HCT116 (cell line): Measurements from ENCODE around the gene SERPINA3. TPM values are rescaled to one million over a fixed set of nuclear protein-coding genes. Genes with fewer than 3 reads are reported as not detected.

Experiments
- ATAC-seq: fragments of 200-7000 bp; cut with Tn5 transposase; 2 replicates; pipeline ENCODE4 v1.9.1; 2020; ENCODE audit warnings: mild to moderate bottlenecking, moderate library complexity
- BruUV-seq: library from RNA; stranded (reverse); fragments of 400-500 nt; replicated peaks from 2 replicates; lab custom pipeline; 2021; lab: Mats Ljungman, UMichigan
- CTCF ChIA-PET: fragments of 300-600 bp; sonication (Branson Sonifier 250); formaldehyde crosslinking; loops from one replicate; lab custom pipeline; 2021; ENCODE audit warnings: antibody characterized with exemption; lab: Charles Lee
- POLR2A ChIA-PET: fragments of 300-600, 350-600 bp; sonication (Branson Sonifier 250); formaldehyde crosslinking; loops from one replicate; lab custom pipeline; 2021; ENCODE audit warnings: antibody characterized with exemption; lab: Charles Lee
- RAD21 ChIA-PET, 2 experiments: fragments of 300-600 bp; sonication (Branson Sonifier 250); formaldehyde crosslinking; loops; one replicate each; lab custom pipeline; 2023; ENCODE audit warnings: low total read pairs in 2 of 2; ENCODE audit not compliant: uncharacterized antibody in 2 of 2, unreplicated experiment in 2 of 2, low non-redundant PET in 1 of 2; lab: Charles Lee
- DNase-seq: peaks from one replicate; pipeline ENCODE4 v3.0.0-alpha.2; 2010; ENCODE audit warnings: low read depth, low spot score
- H2AFZ ChIP-seq: fragments of 200-600 bp; shearing (Covaris generic), sonication (generic); 2 replicates; pipeline ENCODE4 v1.6.1; 2017; ENCODE audit warnings: low read depth, mixed run types, mixed read lengths, antibody characterized with exemption, low read length; ENCODE audit not compliant: poor library complexity, severe bottlenecking
- H3K27ac ChIP-seq: 2 replicates; pipeline ENCODE4 v1.5.1; 2012; ENCODE audit warnings: low read depth, low read length
- H3K27me3 ChIP-seq: fragments of 200-600 bp; sonication (generic); 2 replicates; pipeline ENCODE4 v1.6.1; 2016; ENCODE audit warnings: mixed run types, low read length, mixed read lengths; ENCODE audit not compliant: insufficient read depth
- H3K36me3 ChIP-seq, 2 experiments: fragments of 200-500 bp in 1 of 2; fragments of 200-600 bp in 1 of 2; sonication (Bioruptor generic) in 1 of 2; sonication (generic) in 1 of 2; 2 replicates each; pipeline versions ENCODE4 v1.5.1 to v1.6.1; 2014 to 2016; ENCODE audit warnings: low read length in 2 of 2, inconsistent platforms in 1 of 2, mixed read lengths in 1 of 2, mixed run types in 1 of 2; ENCODE audit not compliant: insufficient read depth in 2 of 2, control insufficient read depth in 1 of 2
- H3K4me1 ChIP-seq, 2 experiments: fragments of 200-600 bp in 1 of 2; sonication (generic) in 1 of 2; 2 replicates each; pipeline versions ENCODE4 v1.5.1 to v1.6.1; 2012 to 2017; ENCODE audit warnings: low read length in 2 of 2, inconsistent platforms in 1 of 2, mild to moderate bottlenecking in 1 of 2, mixed read lengths in 1 of 2, mixed run types in 1 of 2, moderate library complexity in 1 of 2; ENCODE audit not compliant: insufficient read depth in 2 of 2, control insufficient read depth in 1 of 2
- H3K4me2 ChIP-seq: fragments of 200-600 bp; sonication (generic); 2 replicates; pipeline ENCODE4 v1.6.1; 2017; ENCODE audit warnings: mixed run types, low read length, mixed read lengths
- H3K4me3 ChIP-seq, 2 experiments: fragments of 200-600 bp in 1 of 2; sonication (generic) in 1 of 2; replicated peaks in 1 of 2; 2 replicates each; pipeline ENCODE4 v1.5.1; 2011 to 2016; ENCODE audit warnings: low read length in 2 of 2, control low read depth in 1 of 2, low read depth in 1 of 2, mild to moderate bottlenecking in 1 of 2, mixed read lengths in 1 of 2, mixed run types in 1 of 2
- H3K79me2 ChIP-seq: fragments of 200-600 bp; sonication (generic); 2 replicates; pipeline ENCODE4 v1.6.1; 2017; ENCODE audit warnings: mild to moderate bottlenecking, mixed run types, low read length, moderate library complexity, mixed read lengths; ENCODE audit not compliant: insufficient read depth
- H3K9ac ChIP-seq: fragments of 200-600 bp; sonication (generic); 2 replicates; pipeline ENCODE4 v1.6.1; 2016; ENCODE audit warnings: low read length, mixed read lengths
- H3K9me2 ChIP-seq: fragments of 200-600 bp; sonication (generic), shearing (Covaris generic); 2 replicates; pipeline ENCODE4 v1.6.1; 2017; ENCODE audit warnings: mixed run types, mild to moderate bottlenecking, moderate library complexity; ENCODE audit not compliant: insufficient read depth
- H3K9me3 ChIP-seq, 2 experiments: fragments of 200-500 bp in 1 of 2; fragments of 200-600 bp in 1 of 2; sonication (Bioruptor generic) in 1 of 2; sonication (generic) in 1 of 2; 2 replicates each; pipeline ENCODE4 v1.6.1; 2014 to 2017; ENCODE audit warnings: low read length in 2 of 2, mixed read lengths in 2 of 2, inconsistent platforms in 1 of 2, low read depth in 1 of 2, mild to moderate bottlenecking in 1 of 2, mixed run types in 1 of 2, moderate library complexity in 1 of 2; ENCODE audit not compliant: control insufficient read depth in 1 of 2, insufficient read depth in 1 of 2
- H4K20me1 ChIP-seq: fragments of 200-600 bp; sonication (generic), shearing (Covaris generic); 2 replicates; pipeline ENCODE4 v1.6.1; 2017; ENCODE audit warnings: mixed run types, mild to moderate bottlenecking, moderate library complexity; ENCODE audit not compliant: insufficient read depth
- EGR1 ChIP-seq: IDR thresholded peaks from 2 replicates; pipeline ENCODE4 v1.6.1; 2012; ENCODE audit warnings: low read depth
- EZH2phosphoT487 ChIP-seq: fragments of 200-600 bp; IDR thresholded peaks from 2 replicates; pipeline ENCODE4 v1.6.1; 2018; ENCODE audit warnings: antibody characterized with exemption, borderline replicate concordance
- FOSL1 ChIP-seq: IDR thresholded peaks from 2 replicates; pipeline ENCODE4 v1.6.1; 2012; ENCODE audit warnings: low read depth
- JUND ChIP-seq: IDR thresholded peaks from 2 replicates; pipeline ENCODE4 v1.6.1; 2012
- POLR2AphosphoS5 ChIP-seq: IDR thresholded peaks from 2 replicates; pipeline ENCODE4 v1.6.1; 2011; ENCODE audit warnings: mild to moderate bottlenecking, low read depth, low read length, moderate library complexity
- RAD21 ChIP-seq: IDR thresholded peaks from 2 replicates; pipeline ENCODE4 v1.6.1; 2012; ENCODE audit warnings: low read depth, mild to moderate bottlenecking
- TCF7L2 ChIP-seq: IDR thresholded peaks from 2 replicates; pipeline ENCODE4 v1.7.0; 2011; ENCODE audit warnings: borderline replicate concordance, inconsistent platforms; ENCODE audit not compliant: insufficient read depth, insufficient read length; ENCODE audit errors: extremely low read depth
- YY1 ChIP-seq: IDR thresholded peaks from 2 replicates; pipeline ENCODE4 v1.6.1; 2011; ENCODE audit warnings: low read length, low read depth, moderate library complexity, mild to moderate bottlenecking; ENCODE audit not compliant: insufficient replicate concordance; ENCODE audit errors: extremely low read depth
- ZFX ChIP-seq: fragments of 450-650 bp; IDR thresholded peaks from 2 replicates; pipeline ENCODE4 v1.6.1; 2017
- intact Hi-C: fragments of 100-400 bp; cut with micrococcal nuclease; formaldehyde crosslinking; loops from 2 replicates; pipeline ENCODE4 v1.10.0; 2022
- total RNA-seq: library from RNA; stranded (reverse); gene quantifications from one replicate; pipeline ENCODE4 v1.2.1, GENCODE V29; 2021; ENCODE audit not compliant: unreplicated experiment

SERPINA3 gene
- total RNA-seq, 1 experiment from 2014 or later = 4.3 TPM

- no peaks in the 10 kb centered on the region for H3K9me3 ChIP-seq
- DNase-seq = peak; percentile 27
- no TSS peak for BruUV-seq
- H3K4me2 ChIP-seq = peak overlapping the region; percentile 50
- H4K20me1 ChIP-seq = no peaks in the 10 kb centered on the region
- peaks cover 36 to 55% of the 10 kb centered on the region in 2 experiments for H3K4me1 ChIP-seq
- H3K36me3 ChIP-seq = no peaks in the 10 kb centered on the region
- RAD21 ChIA-PET = interaction anchor here in 1 of 2 experiments (1.0 kb wide), 1 partner anchor 168 kb away, joined by 4 read pairs; no protein-coding TSS in a partner anchor
- intact Hi-C loops = no loop called here
- no peak for TF ChIP-seq YY1
- no peak for TF ChIP-seq EZH2phosphoT487
- no peak for TF ChIP-seq TCF7L2
- no peak for TF ChIP-seq RAD21
- TF ChIP-seq, all 23 proteins: peak for 0
- Histone ChIP-seq H3K9ac (peak overlapping the region; percentile 40), H3K27ac (peak overlapping the region; percentile 11), H3K79me2 (no peaks in the 10 kb centered on the region), H3K9me2 (no peaks in the 10 kb centered on the region), H3K27me3 (no peaks in the 10 kb centered on the region), H3K4me3 (no peak overlapping the region), H2AFZ (peak overlapping the region; percentile 28)
- no peak for ATAC-seq
- POLR2A ChIA-PET = interaction anchor here (0.7 to 1.9 kb wide), 4 partner anchors 9 to 42 kb away, joined by 3 to 10 read pairs (median 4); partner anchors contain the start of gene SERPINA3
- CTCF ChIA-PET = no interaction called here
Observed at GRCh38 chr14:94601884-94602391, 10.3 kb upstream of the SERPINA3 start.

GRCh38 chr14:94602722-94603121, 9.5 kb upstream of the SERPINA3 start:
- ATAC-seq (no peak), DNase-seq (no peak)
- CTCF ChIA-PET = no interaction called here
- RAD21 ChIA-PET = interaction anchor here in 1 of 2 experiments (1.0 kb wide), 1 partner anchor 169 kb away, joined by 4 read pairs; no protein-coding TSS in a partner anchor
- Histone ChIP-seq H3K27ac (no peak overlapping the region), H3K79me2 (no peaks in the 10 kb centered on the region), H3K9me3 (no peaks in the 10 kb centered on the region), H3K4me2 (peak overlapping the region; percentile 0; the same call in 1 of the 2 replicates), H4K20me1 (no peaks in the 10 kb centered on the region), H3K9me2 (no peaks in the 10 kb centered on the region), H3K4me1 (peaks cover 36 to 55% of the 10 kb centered on the region in 2 experiments), H3K4me3 (no peak overlapping the region), H3K9ac (no peak overlapping the region), H3K36me3 (no peaks in the 10 kb centered on the region), H3K27me3 (no peaks in the 10 kb centered on the region), H2AFZ (no peak overlapping the region)
- POLR2A ChIA-PET = interaction anchor here (1.9 kb wide), 1 partner anchor 9 kb away, joined by 10 read pairs; the partner anchor contains the start of gene SERPINA3
- intact Hi-C loops = no loop called here
- no TSS peak for BruUV-seq
- TF ChIP-seq EGR1 (no peak), JUND (no peak), ZFX (no peak), POLR2AphosphoS5 (no peak), FOSL1 (no peak)
